Gastroesophageal sphincter (tissue), 4 donors: ENCODE results near the gene TOMM7. TPM values are rescaled to one million over a fixed set of nuclear protein-coding genes. Genes with fewer than 3 reads are reported as not detected.
"Not testable (repeated sequence)": the region's sequence is repeated elsewhere in the genome, so short reads cannot be mapped to it uniquely, and the experiment has no call there.

Experiments
- ATAC-seq: fragments of 150-250 bp; one replicate; pipeline ENCODE4 v1.9.1; 2016; ENCODE audit warnings: mild to moderate bottlenecking, moderate library complexity
- H3K27ac ChIP-seq, 4 donors: fragments of 200-600 bp; sonication (generic) in 3 of 4; 1 replicate in 3 of 4; 2 replicates in 1 of 4; pipeline ENCODE4 v1.5.1; 2016 to 2019
- H3K27me3 ChIP-seq: fragments of 200-600 bp; sonication (generic); one replicate; pipeline ENCODE4 v1.5.1; 2019
- H3K36me3 ChIP-seq, 2 donors: fragments of 200-600 bp; sonication (generic); one replicate each; pipeline ENCODE4 v1.5.1; 2019; ENCODE audit warnings: control low read depth in 1 of 2
- H3K4me1 ChIP-seq, 3 donors: fragments of 200-600 bp; sonication (generic); 1 replicate in 2 of 3; 2 replicates in 1 of 3; pipeline ENCODE4 v1.5.1; 2016 to 2019; ENCODE audit warnings: control low read depth in 2 of 3
- H3K4me3 ChIP-seq, 2 donors: fragments of 200-600 bp; sonication (generic); one replicate each; pipeline ENCODE4 v1.5.1; 2019; ENCODE audit warnings: mild to moderate bottlenecking in 1 of 2, moderate library complexity in 1 of 2
- H3K9me3 ChIP-seq, 3 donors: fragments of 200-600 bp; sonication (generic); one replicate each; pipeline ENCODE4 v1.5.1; 2017 to 2019; ENCODE audit warnings: control low read depth in 2 of 3
- CTCF ChIP-seq, 4 experiments: fragments of 200-600 bp in 2 of 4; fragments of 450-650 bp in 2 of 4; sonication (generic) in 1 of 4; IDR thresholded peaks; one replicate each; pipeline ENCODE4 v1.5.1; 2017 to 2019; ENCODE audit warnings: antibody characterized with exemption in 4 of 4, mild to moderate bottlenecking in 2 of 4, moderate library complexity in 2 of 4
- EP300 ChIP-seq: sonication (generic); formaldehyde crosslinking; IDR thresholded peaks from one replicate; pipeline ENCODE4 v1.6.1; 2017; ENCODE audit warnings: antibody characterized with exemption, mild to moderate bottlenecking
- POLR2A ChIP-seq, 2 donors: fragments of 450-650 bp; IDR thresholded peaks; one replicate each; pipeline ENCODE4 v1.6.1; 2017; ENCODE audit warnings: antibody characterized with exemption in 2 of 2, mild to moderate bottlenecking in 2 of 2, moderate library complexity in 1 of 2
- POLR2AphosphoS5 ChIP-seq: sonication (generic); formaldehyde crosslinking; IDR thresholded peaks from one replicate; pipeline ENCODE4 v1.6.1; 2017; ENCODE audit warnings: antibody characterized with exemption
- WGBS, 2 donors: methylation state at CpG; one replicate each; pipeline ENCODE4 v1.1.5; 2018; ENCODE audit warnings: low coverage in 1 of 2; 5-methylcytosine and 5-hydroxymethylcytosine counted together
- total RNA-seq, 4 donors: library from RNA; depleted of rRNA; stranded (reverse); fragments of >200 nt; gene quantifications; one replicate each; pipeline ENCODE4 v1.1.0, GENCODE V29; 2016

Gene TOMM7
- total RNA-seq, 4 donors from 2014 or later = 121 to 340 (median 231) TPM

GRCh38 chr7:22842383-22842941, 19.8 kb upstream of the TOMM7 start:
- no peak for TF ChIP-seq CTCF (IDR thresholded peaks at IDR 0.05)
- TF ChIP-seq POLR2AphosphoS5 = peak; percentile 70
- Histone ChIP-seq H3K27me3 (no peaks in the 10 kb centered on the region), H3K4me3 (no peak overlapping the region), H3K9me3 (no peaks in the 10 kb centered on the region), H3K36me3 (no peaks in the 10 kb centered on the region), H3K4me1 (peaks cover 0 to 23% (median 0%) of the 10 kb centered on the region in 3 donors), H3K27ac (peak overlapping the region in 3 of 4 donors; percentile 73 to 77 (median 73))
- 51 to 69% methylated on average over 6 of the region's 6 CpGs for WGBS, 2 donors
- ATAC-seq = peak; percentile 46

- Histone ChIP-seq H3K27me3 (no peaks in the 10 kb centered on the region), H3K4me3 (no peak overlapping the region), H3K4me1 (peaks cover 0 to 23% (median 0%) of the 10 kb centered on the region in 3 donors), H3K27ac (peak overlapping the region in 3 of 4 donors; percentile 73 to 77 (median 73)), H3K9me3 (no peaks in the 10 kb centered on the region), H3K36me3 (no peaks in the 10 kb centered on the region)
- peak; percentile 39 for ATAC-seq
- WGBS, 2 donors = 0 to 66% methylated on average over 1 to 6 of the region's 10 CpGs
- TF ChIP-seq CTCF (IDR thresholded peaks at IDR 0.05) (no peak), EP300 (no peak), POLR2A (IDR thresholded peaks at IDR 0.05) (no peak), POLR2AphosphoS5 (no peak)
Measured at GRCh38 chr7:22841954-22842353, 19.3 kb upstream of the TOMM7 start.

GRCh38 chr7:22837308-22837707, 14.7 kb upstream of the TOMM7 start:
- TF ChIP-seq POLR2AphosphoS5 (no peak), EP300 (no peak), POLR2A (IDR thresholded peaks at IDR 0.05) (no peak), CTCF (IDR thresholded peaks at IDR 0.05) (no peak)
- peaks cover 0 to 23% (median 0%) of the 10 kb centered on the region in 3 donors for H3K4me1 ChIP-seq
- H3K36me3 ChIP-seq = no peaks in the 10 kb centered on the region
- H3K27ac ChIP-seq = no peak overlapping the region
- no peaks in the 10 kb centered on the region for H3K9me3 ChIP-seq
- no peak overlapping the region for H3K4me3 ChIP-seq
- 65 to 79% methylated on average over 2 to 6 of the region's 6 CpGs for WGBS, 2 donors
- no peak for ATAC-seq
- no peaks in the 10 kb centered on the region for H3K27me3 ChIP-seq

GRCh38 chr7:22836506-22836905, 13.9 kb upstream of the TOMM7 start:
- H3K4me1 ChIP-seq = peaks cover 0 to 18% (median 0%) of the 10 kb centered on the region in 3 donors
- H3K4me3 ChIP-seq, H3K9me3 ChIP-seq, H3K27me3 ChIP-seq, H3K27ac ChIP-seq, H3K36me3 ChIP-seq, ATAC-seq: not testable (repeated sequence)
- WGBS, 2 donors = 100% methylated on average over 2 of the region's 2 CpGs

- H3K4me1 ChIP-seq = peaks cover 0 to 18% (median 0%) of the 10 kb centered on the region in 3 donors
- H3K4me3 ChIP-seq = no peak overlapping the region
- ATAC-seq = no peak
- no peaks in the 10 kb centered on the region for H3K27me3 ChIP-seq
- no peaks in the 10 kb centered on the region for H3K9me3 ChIP-seq
- WGBS, 2 donors = 14 to 17% methylated on average over 3 of the region's 3 CpGs
- no peaks in the 10 kb centered on the region for H3K36me3 ChIP-seq
- peak overlapping the region in 1 of 4 donors; percentile 57 for H3K27ac ChIP-seq
- TF ChIP-seq EP300 (no peak), POLR2A (IDR thresholded peaks at IDR 0.05) (no peak), POLR2AphosphoS5 (no peak), CTCF (IDR thresholded peaks at IDR 0.05) (no peak)
Measured at GRCh38 chr7:22833957-22834356, 11.3 kb upstream of the TOMM7 start.
